ENCODE results near the gene FAM200C. TPM values are rescaled to one million over a fixed set of nuclear protein-coding genes. Genes with fewer than 3 reads are reported as not detected.

Gene FAM200C
- total RNA-seq, 1 donor from 2014 or later = 6.1 TPM

GRCh38 chr5:160356550-160357347, 43.1 kb downstream of the FAM200C start:
- intact Hi-C loops (cut with DNase I) = no loop called here
- Histone ChIP-seq H3K4me3 (no peak overlapping the region), H3K36me3 (no peaks in the 10 kb centered on the region), H3K27me3 (ENCODE audit: low read depth) (no peaks in the 10 kb centered on the region), H3K9me3 (no peaks in the 10 kb centered on the region), H3K27ac (no peak overlapping the region), H3K4me1 (peaks cover 32% of the 10 kb centered on the region)
- no peak for DNase-seq
- ATAC-seq = no peak
- no peak for TF ChIP-seq CTCF (IDR thresholded peaks at IDR 0.05)

DNA sequence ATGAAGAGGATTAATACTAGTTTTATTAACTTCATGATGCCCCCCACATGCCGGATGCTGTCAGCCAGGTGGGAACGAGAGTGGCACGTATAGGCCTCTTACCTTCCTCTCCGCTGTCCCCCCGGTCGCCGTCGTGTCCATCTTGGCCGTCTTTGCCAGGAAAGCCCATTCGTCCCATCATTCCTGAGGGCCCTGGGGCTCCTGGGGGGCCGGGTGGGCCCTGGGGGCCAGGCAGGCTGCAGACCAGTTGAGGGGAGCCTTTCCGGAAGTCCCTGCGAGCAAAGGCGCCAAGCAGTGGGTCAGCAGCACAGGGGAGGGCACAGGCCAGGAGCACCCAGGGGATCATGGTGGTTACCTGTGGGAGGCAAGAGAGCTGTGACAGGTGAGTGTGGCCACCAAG, 45.2 kb downstream of the FAM200C start:
- no peak for TF ChIP-seq CTCF (IDR thresholded peaks at IDR 0.05)
- intact Hi-C loops (cut with DNase I) = no loop called here
- H3K4me1 ChIP-seq = peaks cover 17% of the 10 kb centered on the region
- DNase-seq (no peak), ATAC-seq (no peak)
- no peaks in the 10 kb centered on the region for H3K9me3 ChIP-seq
- no peak overlapping the region for H3K4me3 ChIP-seq
- H3K27ac ChIP-seq = no peak overlapping the region
- no peaks in the 10 kb centered on the region for H3K27me3 ChIP-seq (ENCODE audit: low read depth)
- no peaks in the 10 kb centered on the region for H3K36me3 ChIP-seq

- DNase-seq (no peak), ATAC-seq (peak in 1 of 2 donors; percentile 16)
- Histone ChIP-seq H3K27ac (no peak overlapping the region), H3K4me3 (no peak overlapping the region), H3K36me3 (no peaks in the 10 kb centered on the region), H3K9me3 (no peaks in the 10 kb centered on the region), H3K27me3 (ENCODE audit: low read depth) (no peaks in the 10 kb centered on the region), H3K4me1 (peaks cover 10% of the 10 kb centered on the region)
- intact Hi-C loops (cut with DNase I) = no loop called here
- no peak for TF ChIP-seq CTCF (IDR thresholded peaks at IDR 0.05)
These were observed 46.5 kb downstream of the FAM200C start for GRCh38 chr5:160353379-160353778.

- no peaks in the 10 kb centered on the region for H3K9me3 ChIP-seq
- ATAC-seq (no peak), DNase-seq (no peak)
- no peaks in the 10 kb centered on the region for H3K36me3 ChIP-seq
- H3K27ac ChIP-seq = no peak overlapping the region
- no peak overlapping the region for H3K4me3 ChIP-seq
- no peak for TF ChIP-seq CTCF (IDR thresholded peaks at IDR 0.05)
- intact Hi-C loops (cut with DNase I) = no loop called here
- H3K4me1 ChIP-seq = peaks cover 9% of the 10 kb centered on the region
- H3K27me3 ChIP-seq (ENCODE audit: low read depth) = no peaks in the 10 kb centered on the region
These were observed 47.5 kb downstream of the FAM200C start for GRCh38 chr5:160352308-160352707.

GRCh38 chr5:160349935-160350303, 49.9 kb downstream of the FAM200C start:
- H3K4me1 ChIP-seq = no peaks in the 10 kb centered on the region
- H3K27ac ChIP-seq = no peak overlapping the region
- intact Hi-C loops (cut with DNase I) = no loop called here
- no peaks in the 10 kb centered on the region for H3K27me3 ChIP-seq (ENCODE audit: low read depth)
- DNase-seq = no peak
- no peaks in the 10 kb centered on the region for H3K9me3 ChIP-seq
- H3K4me3 ChIP-seq = no peak overlapping the region
- TF ChIP-seq CTCF (IDR thresholded peaks at IDR 0.05) = no peak
- no peak for ATAC-seq
- no peaks in the 10 kb centered on the region for H3K36me3 ChIP-seq

Data from lower lobe of right lung (tissue), 2 donors.